RWPE1 (cell line): ENCODE results near the gene RNF138.
"Not testable (repeated sequence)": the region's sequence is repeated elsewhere in the genome, so short reads cannot be mapped to it uniquely, and the experiment has no call there.

Source experiments
- CTCF ChIA-PET: fragments of 350-600 bp; sonication (Branson Sonifier 250); formaldehyde crosslinking; extraction: SDS; loops from one replicate; lab custom pipeline; 2021; lab: Yijun Ruan, JAX
- POLR2A ChIA-PET: fragments of 400-600 bp; formaldehyde crosslinking; extraction: SDS; loops from one replicate; lab custom pipeline; 2020; ENCODE audit warnings: antibody characterized with exemption; ENCODE audit not compliant: low non-redundant PET; lab: Yijun Ruan, JAX
- DNase-seq: peaks from one replicate; pipeline ENCODE4 v3.0.0; 2012; ENCODE audit warnings: low spot score
- H3K27ac ChIP-seq: fragments of 450-650 bp; 2 replicates; pipeline ENCODE4 v1.5.1; 2017
- CTCF ChIP-seq: fragments of 450-650 bp; conservative IDR thresholded peaks from 2 replicates; pipeline ENCODE4 v1.5.1; 2017; ENCODE audit warnings: low read depth, mild to moderate bottlenecking

The RNF138 gene

GRCh38 chr18:32081881-32082280 lies 9.8 kb upstream of the RNF138 start:
- H3K27ac ChIP-seq = no peak overlapping the region
- no peak for DNase-seq
- CTCF ChIA-PET = no interaction called here
- no peak for TF ChIP-seq CTCF
- POLR2A ChIA-PET = no interaction called here

- no peak for DNase-seq
- no peak overlapping the region for H3K27ac ChIP-seq
- POLR2A ChIA-PET = no interaction called here
- CTCF ChIA-PET = interaction anchor here (1.0 kb wide), 1 partner anchor 11 kb away, joined by 3 read pairs; no protein-coding TSS in a partner anchor
- no peak for TF ChIP-seq CTCF
Observed at GRCh38 chr18:32083781-32084180, 7.9 kb upstream of the RNF138 start.

- TF ChIP-seq CTCF = no peak
- ChIA-PET POLR2A (no interaction called here), CTCF (interaction anchor here (0.6 kb wide), 1 partner anchor 171 kb away, joined by 3 read pairs; no protein-coding TSS in a partner anchor)
- peak; percentile 5 for DNase-seq
- no peak overlapping the region for H3K27ac ChIP-seq
Observed at GRCh38 chr18:32086881-32087280, 4.8 kb upstream of the RNF138 start.

GRCh38 chr18:32090831-32091230 lies 843 bp upstream of the RNF138 start:
- POLR2A ChIA-PET = interaction anchor here (0.7 kb wide), 1 partner anchor 73 kb away, joined by 4 read pairs; no protein-coding TSS in a partner anchor
- DNase-seq, CTCF ChIA-PET, H3K27ac ChIP-seq: not testable (repeated sequence)

- no peak for DNase-seq
- POLR2A ChIA-PET = interaction anchor here (0.7 kb wide), 1 partner anchor 73 kb away, joined by 4 read pairs; no protein-coding TSS in a partner anchor
- CTCF ChIA-PET = interaction anchor here (0.7 kb wide), 1 partner anchor 277 kb away, joined by 3 read pairs; no protein-coding TSS in a partner anchor
- peak overlapping the region; percentile 99 for H3K27ac ChIP-seq
- no peak for TF ChIP-seq CTCF
Observed at GRCh38 chr18:32091325-32091723, 350 bp upstream of the RNF138 start.

GRCh38 chr18:32092422-32093101 lies 888 bp downstream of the RNF138 start:
- TF ChIP-seq CTCF = no peak
- ChIA-PET CTCF (no interaction called here), POLR2A (no interaction called here)
- peak overlapping the region; percentile 99 for H3K27ac ChIP-seq
- DNase-seq = peak; percentile 93

- ChIA-PET POLR2A (no interaction called here), CTCF (no interaction called here)
- peak overlapping the region; percentile 99 for H3K27ac ChIP-seq
- no peak for TF ChIP-seq CTCF
- peak; percentile 52 for DNase-seq
Observed at GRCh38 chr18:32093102-32093511, 1.4 kb downstream of the RNF138 start.
